Activated gamma-delta T cell treated with anti-CD3 and anti-CD28 coated beads, Interleukin-2, amount 50 U/mL, for 16 hours (primary cell): Measurements from ENCODE around the gene FADS6.

ENCODE experiments used
- DNase-seq: peaks from one replicate; pipeline ENCODE4 v3.0.0-alpha.2; 2020; ENCODE audit warnings: low read depth

Gene FADS6

DNA sequence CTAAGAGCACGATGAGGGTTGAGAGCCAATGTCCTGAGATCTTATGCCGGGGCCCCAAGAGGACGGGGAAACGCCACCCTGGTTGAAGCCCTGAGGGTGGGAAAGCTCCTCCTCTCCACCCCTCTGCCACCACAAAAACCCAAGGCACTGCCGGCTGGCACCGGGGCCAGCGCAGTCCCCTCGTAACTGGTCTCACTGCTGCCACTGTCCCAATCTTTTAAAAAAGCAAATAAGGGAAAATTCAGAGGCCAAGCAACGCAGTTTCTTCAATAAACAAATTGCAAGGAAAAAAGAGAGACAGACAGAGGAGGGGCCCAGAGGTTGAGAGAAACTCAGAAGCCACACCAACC, 40.4 kb downstream of the FADS6 start:
- no peak for DNase-seq

DNA sequence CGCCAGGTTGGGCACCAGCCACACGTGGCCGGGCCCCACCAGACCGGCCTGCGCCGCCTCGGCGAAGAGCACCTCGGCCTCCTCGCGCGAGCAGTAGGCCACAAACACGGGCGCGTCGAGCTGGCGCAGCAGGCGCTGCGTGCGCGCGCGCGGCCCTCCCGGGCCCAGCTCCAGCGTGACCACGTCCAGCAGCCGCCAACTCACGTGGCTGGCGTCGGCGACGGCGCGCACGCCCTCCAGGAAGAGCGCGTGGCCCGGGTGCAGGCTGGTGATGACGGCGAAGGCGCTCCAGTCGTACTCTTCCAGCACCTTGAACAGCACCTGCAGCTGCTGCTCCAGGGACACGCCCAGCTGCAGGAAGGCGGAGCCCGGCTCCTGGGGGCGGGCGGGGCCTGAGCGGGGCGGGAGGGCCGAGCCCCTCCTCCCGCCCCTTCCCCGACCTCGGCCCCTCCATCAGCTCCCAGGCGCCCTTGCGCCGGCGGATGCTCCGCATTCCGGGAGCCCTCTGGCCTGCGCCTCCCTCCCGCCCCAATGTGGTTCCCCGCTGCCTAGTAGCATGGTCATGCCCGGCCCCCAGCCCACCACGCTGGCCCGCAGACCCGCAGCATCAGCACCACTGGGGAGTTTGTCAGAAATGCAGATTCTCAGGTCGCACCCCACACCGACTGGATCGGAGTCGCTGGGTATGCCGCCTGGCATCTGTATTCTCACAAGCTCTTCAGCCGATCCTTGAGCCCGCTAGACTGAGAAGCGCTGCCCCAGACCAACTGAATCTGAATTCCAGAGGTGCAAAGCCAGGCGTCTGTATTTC, 41.0 kb downstream of the FADS6 start:
- no peak for DNase-seq

DNA sequence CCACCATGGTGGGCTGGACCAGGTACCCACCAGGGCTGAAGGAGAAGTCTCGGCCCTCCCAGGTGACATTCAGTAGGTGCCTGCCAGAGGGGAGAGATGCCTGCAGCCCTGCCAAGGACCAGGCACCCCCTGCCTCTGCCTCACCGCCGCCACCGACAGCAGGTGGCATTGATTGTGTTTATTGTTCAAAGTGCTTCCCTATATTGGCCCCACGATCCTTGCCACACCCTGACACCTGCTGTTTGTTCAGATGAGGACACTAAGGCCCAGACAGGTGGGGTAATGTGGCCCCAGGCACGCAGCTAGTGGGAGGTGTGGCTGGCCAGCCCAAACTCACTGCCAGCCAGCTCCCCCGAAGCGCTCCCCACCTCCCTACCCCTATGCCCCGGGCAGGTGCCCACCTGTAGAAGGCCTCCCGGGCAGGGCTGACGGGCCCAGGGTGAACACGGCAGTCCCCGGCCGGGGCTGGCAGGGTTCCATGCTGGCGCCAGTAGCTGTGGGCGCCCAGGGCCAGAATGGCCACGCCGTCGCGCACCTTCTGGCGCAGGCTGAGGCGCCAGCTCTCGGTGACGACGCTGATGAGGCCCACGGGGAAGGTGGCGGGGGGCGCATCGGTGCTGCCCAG, 41.7 kb downstream of the FADS6 start:
- DNase-seq, result no peak

GRCh38 chr17:74850914-74851313, 42.5 kb downstream of the FADS6 start:
- DNase-seq, result no peak

DNA sequence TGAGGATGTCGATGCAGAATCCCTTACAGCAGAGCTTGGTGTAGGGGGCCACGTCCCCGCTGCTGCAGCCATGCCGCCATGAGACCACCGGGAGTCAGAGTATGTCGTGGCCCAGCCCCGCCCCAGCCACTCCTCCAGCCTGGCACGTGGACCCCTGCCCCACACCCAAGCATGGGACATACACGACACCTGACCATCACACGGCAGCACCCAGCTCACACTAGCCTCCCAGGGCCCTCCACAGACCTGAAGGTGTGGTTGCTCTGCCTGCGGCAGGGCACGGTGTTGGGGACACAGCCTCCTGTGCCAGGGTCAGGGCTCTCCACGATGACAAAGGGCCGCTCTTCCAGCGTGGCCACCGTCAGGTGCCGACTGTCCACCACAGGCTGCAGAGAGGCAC, 43.1 kb downstream of the FADS6 start:
- DNase-seq, result no peak

- no peak for DNase-seq
Measured at GRCh38 chr17:74848656-74849399, 44.6 kb downstream of the FADS6 start.

- DNase-seq, result no peak
Measured at GRCh38 chr17:74846621-74847020, 46.8 kb downstream of the FADS6 start.

- DNase-seq, result no peak
Measured at GRCh38 chr17:74843352-74843627, 50.1 kb downstream of the FADS6 start.

DNA sequence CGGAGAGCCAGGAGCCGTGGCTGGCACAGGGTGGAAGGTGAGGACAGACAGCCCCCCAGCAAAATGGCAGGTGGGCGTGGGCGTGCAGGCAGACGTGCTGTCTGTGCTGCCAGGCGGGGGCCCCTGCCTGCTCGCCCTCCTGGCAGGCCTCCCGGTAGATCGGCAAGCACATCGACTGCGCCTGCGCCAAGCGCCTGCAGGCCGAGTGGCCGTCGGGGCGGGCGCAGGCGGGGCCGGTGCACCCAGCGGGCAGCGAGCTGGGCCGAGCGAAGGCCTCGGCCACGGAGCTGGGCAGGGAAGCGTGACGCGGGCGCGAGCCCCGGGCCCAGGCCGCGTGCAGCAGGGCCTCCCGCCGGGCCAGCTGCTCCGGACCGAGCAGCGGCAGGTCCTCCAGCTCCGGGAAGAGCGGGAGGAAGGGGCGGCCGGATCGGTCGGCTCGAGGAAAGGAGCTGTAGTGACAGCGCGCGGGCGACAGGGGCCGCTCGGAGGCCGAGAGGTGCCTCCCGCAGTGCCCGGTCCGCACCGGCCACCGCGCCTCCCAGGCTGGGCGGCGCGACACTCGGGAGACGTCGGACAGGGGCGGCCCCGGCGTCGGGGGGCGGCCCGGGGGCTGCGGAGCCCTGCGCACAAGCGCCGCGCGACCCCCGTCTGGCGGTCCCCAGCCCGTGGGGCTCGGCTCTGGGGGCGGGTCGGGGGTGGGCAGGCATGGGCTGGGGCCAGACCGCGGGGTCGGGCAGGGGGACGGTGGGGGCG, 50.7 kb downstream of the FADS6 start:
- no peak for DNase-seq

DNA sequence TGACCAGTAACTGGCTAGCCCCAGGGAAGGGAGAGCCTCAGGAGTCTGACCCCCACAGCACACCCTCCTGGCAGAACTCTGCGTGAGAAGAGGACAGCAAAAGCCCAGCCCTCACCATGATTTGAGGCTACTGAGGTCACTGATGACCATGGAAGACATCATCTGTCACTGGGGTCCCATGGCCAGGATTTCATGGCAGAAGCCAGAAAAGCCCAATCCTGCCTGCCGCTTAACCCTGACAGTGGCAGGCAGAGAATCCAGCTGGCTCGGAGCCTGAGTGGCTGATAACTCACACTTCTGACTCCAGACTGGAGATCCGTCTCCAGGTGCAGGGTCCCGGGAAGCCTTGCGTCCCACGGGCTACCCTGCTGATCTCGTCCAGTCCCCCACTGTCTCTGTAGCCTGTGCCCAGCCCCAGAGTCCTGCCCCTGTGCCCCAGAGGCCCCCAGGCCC, 51.3 kb downstream of the FADS6 start:
- no peak for DNase-seq

DNA sequence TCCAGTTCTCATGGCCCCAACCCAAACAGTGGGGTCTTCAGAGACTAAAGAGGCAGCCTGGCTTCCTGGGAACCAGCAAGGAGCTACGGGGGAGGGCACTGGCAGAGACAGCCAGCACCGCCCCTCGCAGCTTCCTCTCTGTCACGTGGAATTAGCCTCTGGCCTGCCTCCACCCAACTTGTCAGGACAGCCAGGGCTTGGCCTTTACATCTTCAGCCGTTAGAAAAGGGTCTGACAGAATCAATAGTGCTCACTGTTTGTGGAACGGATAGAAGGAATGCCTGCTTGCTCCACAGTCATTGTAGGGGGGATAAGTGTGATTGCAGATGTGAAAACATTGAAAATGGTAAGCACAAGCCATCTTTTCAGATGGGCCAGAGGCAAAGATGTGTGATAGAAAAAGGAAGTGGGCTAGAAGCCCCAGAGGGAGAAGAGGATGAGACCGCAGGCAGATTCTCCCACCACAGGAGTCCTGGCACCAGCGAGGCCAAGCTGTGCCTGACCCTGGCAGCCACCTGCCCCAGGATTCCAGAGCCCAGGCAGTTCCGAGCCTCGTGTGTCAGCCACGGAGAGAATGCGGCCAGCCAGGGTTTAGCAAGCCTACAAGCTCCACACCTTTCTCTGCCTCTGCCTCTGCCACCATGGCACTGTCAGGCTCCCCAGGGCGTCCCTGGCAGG, 52.3 kb downstream of the FADS6 start:
- no peak for DNase-seq

- no peak for DNase-seq
Measured at GRCh38 chr17:74839990-74840852, 53.2 kb downstream of the FADS6 start.

DNA sequence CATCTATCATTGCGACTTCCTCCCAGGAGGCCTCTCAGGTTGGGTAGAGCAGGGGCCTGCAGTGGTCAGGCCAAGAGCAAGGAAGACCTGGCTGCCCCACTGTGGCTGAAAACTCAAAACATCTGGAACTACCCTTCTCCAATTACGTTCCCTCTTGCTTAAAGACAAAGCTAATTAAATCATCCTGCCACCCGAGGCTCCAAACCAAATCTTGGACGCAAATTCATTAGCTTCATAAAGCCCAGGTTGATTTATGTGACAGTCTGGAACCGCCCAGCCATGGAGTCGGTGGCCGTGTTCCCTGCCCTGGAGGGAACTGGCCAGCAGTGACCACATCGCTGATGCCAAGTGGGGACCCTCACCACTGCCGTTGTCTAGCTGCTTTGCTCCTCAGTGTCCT, 55.2 kb downstream of the FADS6 start:
- no peak for DNase-seq

- DNase-seq, result no peak
Measured at GRCh38 chr17:74836691-74837467, 56.6 kb downstream of the FADS6 start.

- DNase-seq, result no peak
Measured at GRCh38 chr17:74836191-74836590, 57.2 kb downstream of the FADS6 start.

DNA sequence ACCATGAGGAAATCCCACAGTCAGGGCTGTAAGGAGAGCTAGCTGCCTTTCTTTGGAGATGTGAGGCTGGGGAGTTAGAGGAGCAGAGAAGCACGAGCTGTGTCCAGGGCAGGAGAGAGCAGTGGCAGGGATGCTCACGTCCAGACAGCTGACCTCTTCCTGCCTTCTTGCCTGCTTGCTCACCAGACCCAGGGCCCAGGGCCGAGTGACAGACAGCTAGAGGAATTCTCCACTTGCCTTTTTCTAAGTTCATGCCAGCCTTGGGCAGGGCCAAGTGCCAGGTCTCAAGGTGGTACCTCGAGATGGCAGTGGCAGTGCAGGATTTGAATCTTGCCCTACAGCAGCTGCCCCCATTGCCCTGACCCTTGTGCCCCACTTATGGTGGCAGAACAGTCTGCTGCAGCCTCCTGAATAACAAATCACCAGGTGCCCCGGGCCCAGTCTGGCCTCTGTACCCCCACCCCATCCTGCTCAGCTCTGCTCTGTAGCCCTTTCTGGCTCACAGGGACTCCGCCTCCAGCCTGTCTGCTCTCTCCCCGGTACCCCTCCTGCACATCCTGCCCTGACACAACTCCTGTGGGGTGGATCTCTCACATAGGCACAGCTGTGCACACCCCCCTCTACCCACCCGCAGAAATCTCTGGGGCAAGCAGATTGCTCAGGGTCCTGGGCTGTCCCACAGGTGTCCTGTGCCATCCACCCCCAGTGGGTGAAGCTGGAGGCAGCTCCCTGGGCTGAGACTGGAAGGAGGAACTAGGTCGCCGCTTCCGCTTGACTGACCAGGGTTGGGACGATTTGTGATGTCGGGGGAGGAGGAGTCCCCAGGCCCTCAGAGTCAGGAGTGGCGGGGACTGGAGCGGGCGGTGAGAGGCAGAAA, 59.7 kb downstream of the FADS6 start:
- DNase-seq, result no peak

- DNase-seq, result no peak
Measured at GRCh38 chr17:74832421-74832820, 61.0 kb downstream of the FADS6 start.

DNA sequence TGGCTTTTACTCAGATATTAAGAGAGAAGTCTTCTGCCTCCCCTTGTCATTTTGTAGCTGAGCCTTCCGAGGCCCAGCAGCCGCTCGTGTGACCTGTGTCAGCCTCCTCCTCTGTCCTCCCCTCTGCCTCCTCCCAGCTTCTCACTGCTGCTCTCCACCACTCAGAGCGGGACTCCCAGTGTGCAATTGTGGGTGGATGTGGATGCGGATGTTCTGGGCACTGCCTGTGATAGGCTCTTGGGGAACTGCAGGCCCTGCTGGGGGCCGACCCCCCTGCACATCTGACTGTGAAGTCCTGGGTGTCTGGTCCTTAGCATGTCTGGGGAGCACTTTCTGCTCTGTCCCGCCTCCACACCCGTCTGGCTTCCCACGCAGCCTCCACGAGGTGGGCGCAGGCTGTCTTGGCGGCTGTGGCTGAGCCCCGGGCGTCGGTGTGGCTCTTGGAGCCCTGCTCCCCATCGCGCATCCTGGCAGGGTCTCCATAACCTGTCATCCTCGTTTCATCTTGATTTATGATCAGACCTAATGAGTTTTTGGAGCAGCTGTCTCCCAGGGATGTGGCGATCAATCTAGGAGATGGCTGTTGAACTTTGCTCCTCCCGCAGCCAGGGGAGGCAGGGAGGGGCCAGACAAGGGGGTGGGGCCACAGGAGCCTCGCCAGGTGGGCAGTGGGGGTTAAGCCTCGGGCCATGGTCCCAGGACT, 61.8 kb downstream of the FADS6 start:
- no peak for DNase-seq

DNA sequence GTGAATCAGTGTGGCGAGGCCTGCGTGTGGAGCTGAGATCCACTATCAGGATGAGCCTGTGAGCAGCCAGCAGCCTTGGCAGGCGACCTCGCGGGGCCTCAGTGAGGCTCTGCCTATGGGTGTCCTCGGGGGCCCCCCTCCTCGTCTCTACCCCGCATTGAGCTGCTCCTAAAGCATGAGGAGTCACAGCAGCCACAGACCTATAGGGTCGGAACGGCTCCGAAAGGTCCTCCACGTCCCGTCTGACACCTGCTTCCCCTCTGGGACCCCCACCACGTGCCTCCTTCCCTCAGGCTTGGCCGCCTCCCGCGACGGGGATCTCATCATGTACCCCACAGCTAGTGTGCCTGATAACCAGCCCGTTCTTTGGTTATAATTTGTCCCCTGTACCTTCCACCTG, 62.6 kb downstream of the FADS6 start:
- no peak for DNase-seq
